Kidney (tissue), 22 donors: ENCODE measurements around the gene TGFBR1. TPM values are rescaled to one million over a fixed set of nuclear protein-coding genes. Genes with fewer than 3 reads are reported as not detected.

Source experiments
- DNase-seq, 5 donors: peaks; one replicate each; pipeline ENCODE4 v3.0.0-alpha.2; 2013 to 2020
- FAIRE-seq: peaks from 2 replicates; lab custom pipeline; 2012; peaks lifted over from hg19 to GRCh38; lab: Jason Lieb, UNC
- H3K27ac ChIP-seq, 2 donors: one replicate each; pipeline ENCODE4 v1.7.0; 2013; ENCODE audit warnings: low read depth in 2 of 2, low read length in 2 of 2, inconsistent platforms in 1 of 2
- H3K27me3 ChIP-seq: one replicate; pipeline ENCODE4 v1.7.1; 2013; ENCODE audit warnings: low read length, inconsistent platforms; ENCODE audit not compliant: control insufficient read depth, insufficient read depth
- H3K36me3 ChIP-seq, 3 donors: one replicate each; pipeline versions ENCODE4 v1.7.0 to v1.7.1; 2013; ENCODE audit warnings: low read length in 3 of 3, control low read depth in 1 of 3, inconsistent platforms in 1 of 3; ENCODE audit not compliant: insufficient read depth in 3 of 3, control insufficient read depth in 2 of 3
- H3K4me1 ChIP-seq, 3 donors: one replicate each; pipeline versions ENCODE4 v1.7.0 to v1.7.1; 2013; ENCODE audit warnings: low read length in 3 of 3, inconsistent platforms in 1 of 3, low read depth in 1 of 3; ENCODE audit not compliant: control insufficient read depth in 2 of 3, insufficient read depth in 2 of 3
- H3K4me3 ChIP-seq, 3 donors: one replicate each; pipeline versions ENCODE4 v1.7.0 to v1.8.1; 2013; ENCODE audit warnings: low read length in 3 of 3, control low read depth in 1 of 3, inconsistent platforms in 1 of 3
- H3K9ac ChIP-seq, 3 donors: one replicate each; pipeline versions ENCODE4 v1.7.0 to v1.7.1; 2013; ENCODE audit warnings: low read length in 3 of 3, control low read depth in 1 of 3, inconsistent platforms in 1 of 3
- H3K9me3 ChIP-seq, 3 donors: one replicate each; pipeline versions ENCODE4 v1.7.0 to v1.7.1; 2013; ENCODE audit warnings: low read length in 3 of 3, control low read depth in 1 of 3, inconsistent platforms in 1 of 3; ENCODE audit not compliant: control insufficient read depth in 2 of 3, insufficient read depth in 1 of 3
- CTCF ChIP-seq: IDR thresholded peaks from 3 replicates; pipeline ENCODE4 v1.5.1; 2012; ENCODE audit warnings: mild to moderate bottlenecking, moderate library complexity, borderline replicate concordance; ENCODE audit not compliant: insufficient read depth; ENCODE audit errors: extremely low read depth
- intact Hi-C: fragments of 100-400 bp; cut with DNase I; formaldehyde crosslinking; loops from one replicate; pipeline ENCODE4 v1.11.1; 2022
- long read RNA-seq, 10 donors: library from polyadenylated mRNA in 1 of 10; unstranded in 1 of 10; transcript quantifications; one replicate each; pipeline ENCODE4 v2.0.0 and lab custom pipeline, GENCODE V29; 2021 to 2026
- polyA plus RNA-seq: library from polyadenylated mRNA; stranded (reverse); fragments of 350-450 nt; fragmentation: Illumina TruSeq; extraction: RNeasy Lipid Tissue Mini Kit (QIAGEN cat#74804); gene quantifications from one replicate; pipeline ENCODE4 v1.2.3, GENCODE V29; 2014; ENCODE audit warnings: low read depth, low replicate concordance; ENCODE audit not compliant: insufficient read depth
- total RNA-seq: library from RNA; stranded (reverse); fragmentation: NEBNext Ultra II Directional; extraction: Animal tissue kit (Norgen Biotek cat#: 25700); gene quantifications from one replicate; pipeline ENCODE4 v1.2.1, GENCODE V29; 2021
- donor health status: control.
- donor health status: control.
- donor health status: control.
- donor health status: control.
- donor health status: control.
- donor health status: DM: yes; HTN: yes; CAD: no.
- donor health status: Normal renal cell carcinoma (clear cell type).

TGFBR1 gene
- total RNA-seq (50.8 TPM), polyA plus RNA-seq (7.9 TPM)
- long read RNA-seq, donor 1, full-length matches to known transcripts: 7 of 30 reads
- long read RNA-seq, donor 1, partial matches to known transcripts: 23 of 30 reads
- long read RNA-seq, donor 1, other reads (novel, unspliced or antisense): 0 of 30 reads
- long read RNA-seq, donor 2, full-length matches to known transcripts: 4 of 4 reads
- long read RNA-seq, donor 2, partial matches to known transcripts: 0 of 4 reads
- long read RNA-seq, donor 2, other reads (novel, unspliced or antisense): 0 of 4 reads
- long read RNA-seq, donor 3, full-length matches to known transcripts: 7 of 7 reads
- long read RNA-seq, donor 3, partial matches to known transcripts: 0 of 7 reads
- long read RNA-seq, donor 3, other reads (novel, unspliced or antisense): 0 of 7 reads
- long read RNA-seq, donor 4, full-length matches to known transcripts: 8 of 8 reads
- long read RNA-seq, donor 4, partial matches to known transcripts: 0 of 8 reads
- long read RNA-seq, donor 4, other reads (novel, unspliced or antisense): 0 of 8 reads
- long read RNA-seq, donor 5: 0 reads
- long read RNA-seq, donor 6, full-length matches to known transcripts: 1 of 1 reads
- long read RNA-seq, donor 6, partial matches to known transcripts: 0 of 1 reads
- long read RNA-seq, donor 6, other reads (novel, unspliced or antisense): 0 of 1 reads
- long read RNA-seq, donor 7, full-length matches to known transcripts: 45 of 64 reads
- long read RNA-seq, donor 7, partial matches to known transcripts: 6 of 64 reads
- long read RNA-seq, donor 7, other reads (novel, unspliced or antisense): 13 of 64 reads
- long read RNA-seq, donor 8, full-length matches to known transcripts: 7 of 7 reads
- long read RNA-seq, donor 8, partial matches to known transcripts: 0 of 7 reads
- long read RNA-seq, donor 8, other reads (novel, unspliced or antisense): 0 of 7 reads
- long read RNA-seq, donor 9, full-length matches to known transcripts: 5 of 5 reads
- long read RNA-seq, donor 9, partial matches to known transcripts: 0 of 5 reads
- long read RNA-seq, donor 9, other reads (novel, unspliced or antisense): 0 of 5 reads
- long read RNA-seq, donor 10, full-length matches to known transcripts: 5 of 5 reads
- long read RNA-seq, donor 10, partial matches to known transcripts: 0 of 5 reads
- long read RNA-seq, donor 10, other reads (novel, unspliced or antisense): 0 of 5 reads

GRCh38 chr9:99104459-99105151 lies at the start of gene TGFBR1:
Gene TGFBR1 (plus strand): TSS chr9:99105113. CDS start chr9:99105206, 93 bp downstream.
- no peak for FAIRE-seq

GRCh38 chr9:99055384-99055783 lies 49.5 kb upstream of the TGFBR1 start:
- TF ChIP-seq CTCF: no peak
- intact Hi-C loops: no loop called here
- peaks cover 0 to 2% (median 0%) of the 10 kb centered on the region in 3 donors for H3K4me1 ChIP-seq
- H3K9ac ChIP-seq: no peak overlapping the region
- H3K27ac ChIP-seq: no peak overlapping the region
- FAIRE-seq: no peak
- no peaks in the 10 kb centered on the region for H3K9me3 ChIP-seq
- H3K4me3 ChIP-seq: no peak overlapping the region
- no peak for DNase-seq
- no peaks in the 10 kb centered on the region for H3K27me3 ChIP-seq
- no peaks in the 10 kb centered on the region for H3K36me3 ChIP-seq

More at GRCh38 chr9:99104459-99105151, at the start of gene TGFBR1:
- Histone ChIP-seq H3K27ac (peak within 1 kb of the TSS; percentile 69 to 73), H3K4me3 (peak within 1 kb of the TSS; percentile 69 to 78 (median 73)), H3K9me3 (no peaks in the 10 kb centered on the region), H3K27me3 (no peaks in the 10 kb centered on the region), H3K9ac (peak within 1 kb of the TSS; percentile 15 to 56 (median 51)), H3K36me3 (no peaks in the 10 kb centered on the region), H3K4me1 (peaks cover 0 to 22% (median 15%) of the 10 kb centered on the region in 3 donors)
- DNase-seq: peak; percentile 94 to 98 (median 96)
- intact Hi-C loops: no loop called here
- TF ChIP-seq CTCF: no peak

GRCh38 chr9:99056186-99056585 lies 48.7 kb upstream of the TGFBR1 start:
- no peaks in the 10 kb centered on the region for H3K36me3 ChIP-seq
- H3K4me3 ChIP-seq: no peak overlapping the region
- no peak overlapping the region for H3K9ac ChIP-seq
- DNase-seq (no peak), FAIRE-seq (no peak)
- H3K27me3 ChIP-seq: no peaks in the 10 kb centered on the region
- H3K4me1 ChIP-seq: peaks cover 0 to 2% (median 0%) of the 10 kb centered on the region in 3 donors
- no peak overlapping the region for H3K27ac ChIP-seq
- intact Hi-C loops: no loop called here
- TF ChIP-seq CTCF: no peak
- H3K9me3 ChIP-seq: no peaks in the 10 kb centered on the region
